Measurements from ENCODE around the gene RAD54L2. TPM values are rescaled to one million over a fixed set of nuclear protein-coding genes. Genes with fewer than 3 reads are reported as not detected.

The RAD54L2 gene
- total and polyA plus RNA-seq, 9 of the 15 experiments (the other 6 are each of a cell fraction or from before 2014, with no cell fraction given): 1.3 to 12.2 (median 5.4) TPM

DNA sequence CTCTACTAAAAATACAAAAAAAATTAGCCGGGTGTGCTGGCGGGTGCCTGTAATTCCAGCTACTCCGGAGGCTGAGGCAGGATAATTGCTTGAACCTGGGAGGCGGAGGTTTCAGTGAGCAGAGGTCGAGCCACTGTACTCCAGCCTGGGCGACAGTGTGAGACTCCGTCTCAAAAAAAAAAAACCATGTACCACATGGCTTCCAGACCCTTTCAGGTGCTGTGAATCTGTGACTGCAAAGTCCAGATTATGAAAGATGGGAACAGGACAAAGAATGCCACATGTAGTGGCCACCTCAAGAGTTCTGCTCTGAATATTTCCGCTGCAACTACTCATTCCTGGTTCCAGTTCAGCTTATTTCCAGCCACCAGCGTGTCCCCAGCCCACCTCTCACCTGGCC lies 30.3 kb upstream of the RAD54L2 start (continued):
- TF ChIP-seq, protein P1, sequence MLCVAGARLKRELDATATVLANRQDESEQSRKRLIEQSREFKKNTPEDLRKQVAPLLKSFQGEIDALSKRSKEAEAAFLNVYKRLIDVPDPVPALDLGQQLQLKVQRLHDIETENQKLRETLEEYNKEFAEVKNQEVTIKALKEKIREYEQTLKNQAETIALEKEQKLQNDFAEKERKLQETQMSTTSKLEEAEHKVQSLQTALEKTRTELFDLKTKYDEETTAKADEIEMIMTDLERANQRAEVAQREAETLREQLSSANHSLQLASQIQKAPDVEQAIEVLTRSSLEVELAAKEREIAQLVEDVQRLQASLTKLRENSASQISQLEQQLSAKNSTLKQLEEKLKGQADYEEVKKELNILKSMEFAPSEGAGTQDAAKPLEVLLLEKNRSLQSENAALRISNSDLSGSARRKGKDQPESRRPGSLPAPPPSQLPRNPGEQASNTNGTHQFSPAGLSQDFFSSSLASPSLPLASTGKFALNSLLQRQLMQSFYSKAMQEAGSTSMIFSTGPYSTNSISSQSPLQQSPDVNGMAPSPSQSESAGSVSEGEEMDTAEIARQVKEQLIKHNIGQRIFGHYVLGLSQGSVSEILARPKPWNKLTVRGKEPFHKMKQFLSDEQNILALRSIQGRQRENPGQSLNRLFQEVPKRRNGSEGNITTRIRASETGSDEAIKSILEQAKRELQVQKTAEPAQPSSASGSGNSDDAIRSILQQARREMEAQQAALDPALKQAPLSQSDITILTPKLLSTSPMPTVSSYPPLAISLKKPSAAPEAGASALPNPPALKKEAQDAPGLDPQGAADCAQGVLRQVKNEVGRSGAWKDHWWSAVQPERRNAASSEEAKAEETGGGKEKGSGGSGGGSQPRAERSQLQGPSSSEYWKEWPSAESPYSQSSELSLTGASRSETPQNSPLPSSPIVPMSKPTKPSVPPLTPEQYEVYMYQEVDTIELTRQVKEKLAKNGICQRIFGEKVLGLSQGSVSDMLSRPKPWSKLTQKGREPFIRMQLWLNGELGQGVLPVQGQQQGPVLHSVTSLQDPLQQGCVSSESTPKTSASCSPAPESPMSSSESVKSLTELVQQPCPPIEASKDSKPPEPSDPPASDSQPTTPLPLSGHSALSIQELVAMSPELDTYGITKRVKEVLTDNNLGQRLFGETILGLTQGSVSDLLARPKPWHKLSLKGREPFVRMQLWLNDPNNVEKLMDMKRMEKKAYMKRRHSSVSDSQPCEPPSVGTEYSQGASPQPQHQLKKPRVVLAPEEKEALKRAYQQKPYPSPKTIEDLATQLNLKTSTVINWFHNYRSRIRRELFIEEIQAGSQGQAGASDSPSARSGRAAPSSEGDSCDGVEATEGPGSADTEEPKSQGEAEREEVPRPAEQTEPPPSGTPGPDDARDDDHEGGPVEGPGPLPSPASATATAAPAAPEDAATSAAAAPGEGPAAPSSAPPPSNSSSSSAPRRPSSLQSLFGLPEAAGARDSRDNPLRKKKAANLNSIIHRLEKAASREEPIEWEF (CRISPR knock-in tag; IDR thresholded peaks at IDR 0.05): no peak

DNA sequence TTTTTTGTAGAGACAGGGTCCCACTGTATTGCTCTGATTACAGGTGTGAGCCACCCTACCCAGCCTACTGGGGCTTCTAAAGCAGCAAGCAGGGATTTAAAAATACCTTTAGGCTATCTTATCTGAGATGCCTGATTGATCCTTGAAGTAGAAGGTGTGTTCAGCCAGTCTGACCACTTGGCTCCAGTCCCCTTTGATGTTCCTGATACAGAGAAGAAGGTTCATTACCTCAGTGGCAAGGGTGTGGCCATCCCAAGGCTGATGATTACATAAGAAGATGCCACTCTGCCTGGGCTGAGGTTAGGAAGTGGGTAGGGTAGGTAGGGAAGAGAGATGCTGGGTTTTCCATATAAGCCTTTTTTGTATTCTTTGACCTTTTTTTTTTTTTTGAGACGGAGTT lies 27.5 kb upstream of the RAD54L2 start:
- WGBS (ENCODE audit: insufficient coverage, low coverage, missing lambda C conversion rate): no CpG with 5 or more reads among the region's 1 CpG
- no peaks in the 10 kb centered on the region for H4K20me1 ChIP-seq (replicated peaks; ENCODE audit: control insufficient read depth, insufficient read depth, low read length)
- no peak overlapping the region for H3K27ac ChIP-seq (ENCODE audit: extremely low read depth, low read depth, low read length)
- ATAC-seq (no peak), DNase-seq (ENCODE audit: extremely low read depth in 1 of 4, low spot score in 3 of 4) (no peak), FAIRE-seq (no peak)
- no peak overlapping the region for H3K9ac ChIP-seq (ENCODE audit: insufficient read depth in 1 of 2, low read depth in 2 of 2, low read length in 2 of 2)
- BruUV-seq (replicated peaks): no TSS peak
- TF ChIP-seq KAT2B (IDR thresholded peaks at IDR 0.05; ENCODE audit: low read depth, low read length) (no peak), KDM5B (IDR thresholded peaks at IDR 0.05; ENCODE audit: insufficient replicate concordance, low read depth, low read length) (no peak), CBX8 (IDR thresholded peaks at IDR 0.05; ENCODE audit: borderline replicate concordance, extremely low read depth, low read depth, low read length, poor library complexity, severe bottlenecking) (no peak), JUN (IDR thresholded peaks at IDR 0.05; ENCODE audit: borderline replicate concordance, low read depth, low read length) (no peak), JUN (CRISPR knock-in tag; IDR thresholded peaks at IDR 0.05; ENCODE audit: borderline replicate concordance) (no peak)
- H3K27me3 ChIP-seq (ENCODE audit: control insufficient read depth in 2 of 2, insufficient read depth in 2 of 2, low read length in 2 of 2): no peaks in the 10 kb centered on the region; a peak in 1 of 5 replicates
- H3K79me2 ChIP-seq (ENCODE audit: control insufficient read depth, insufficient read depth, low read length): no peaks in the 10 kb centered on the region
- CTCF ChIA-PET (ENCODE audit: low intra/inter-chr PET ratio): no interaction called here
- no peaks in the 10 kb centered on the region for H3K36me3 ChIP-seq (ENCODE audit: control insufficient read depth, insufficient read depth, low read length)
- no peak overlapping the region for H2AFZ ChIP-seq (ENCODE audit: low read depth, low read length)
- intact Hi-C loops (cut with micrococcal nuclease): no loop called here
- no peak overlapping the region for H3K4me2 ChIP-seq (ENCODE audit: insufficient read depth, low read length)
- H3K9me1 ChIP-seq (ENCODE audit: control insufficient read depth, insufficient read depth, low read length): no peaks in the 10 kb centered on the region
- POLR2A ChIA-PET: interaction anchor here (1.1 kb wide), 1 partner anchor 10 kb away, joined by 3 read pairs; no protein-coding TSS in a partner anchor
- H3K4me3 ChIP-seq: no peak overlapping the region
- in situ Hi-C loops (cut with MboI): no loop called here
- H3K4me1 ChIP-seq (replicated peaks in 1 of 2; ENCODE audit: control insufficient read depth in 2 of 2, insufficient read depth in 2 of 2, low read length in 2 of 2): no peaks in the 10 kb centered on the region
- no peaks in the 10 kb centered on the region for H3K9me3 ChIP-seq (replicated peaks; ENCODE audit: control insufficient read depth, insufficient read depth, low read depth, low read length)

Measured in K562 (cell line).